ENCODE data around the gene CCNI2. TPM values are rescaled to one million over a fixed set of nuclear protein-coding genes. Genes with fewer than 3 reads are reported as not detected.
"Not testable (repeated sequence)": the region's sequence is repeated elsewhere in the genome, so short reads cannot be mapped to it uniquely, and the experiment has no call there.

Gene CCNI2
- total RNA-seq, 1 donor from 2014 or later = 39.5 TPM

- H3K27ac Mint-ChIP-seq = no peak overlapping the region
- H3K4me1 Mint-ChIP-seq = peaks cover 3% of the 10 kb centered on the region
- intact Hi-C loops (cut with micrococcal nuclease) = no loop called here
- peaks cover 23% of the 10 kb centered on the region for H3K27me3 Mint-ChIP-seq
- no peaks in the 10 kb centered on the region for H3K36me3 Mint-ChIP-seq (ENCODE audit: low read depth)
- DNase-seq = no peak
- H3K4me3 Mint-ChIP-seq = no peak overlapping the region
- no peaks in the 10 kb centered on the region for H3K9me3 Mint-ChIP-seq
Measured at GRCh38 chr5:132788990-132789886, 42.0 kb downstream of the CCNI2 start.

- Mint-ChIP-seq H3K9me3 (no peaks in the 10 kb centered on the region), H3K4me3 (no peak overlapping the region), H3K36me3 (ENCODE audit: low read depth) (no peaks in the 10 kb centered on the region), H3K27ac (no peak overlapping the region), H3K4me1 (peaks cover 3% of the 10 kb centered on the region), H3K27me3 (peaks cover 26% of the 10 kb centered on the region)
- DNase-seq = no peak
- intact Hi-C loops (cut with micrococcal nuclease) = no loop called here
Measured at GRCh38 chr5:132790201-132790865, 43.1 kb downstream of the CCNI2 start.

- Mint-ChIP-seq H3K9me3 (no peaks in the 10 kb centered on the region), H3K27ac (no peak overlapping the region), H3K27me3 (peaks cover 22% of the 10 kb centered on the region), H3K36me3 (ENCODE audit: low read depth) (no peaks in the 10 kb centered on the region), H3K4me1 (peaks cover 2% of the 10 kb centered on the region), H3K4me3 (no peak overlapping the region)
- no peak for DNase-seq
- intact Hi-C loops (cut with micrococcal nuclease) = no loop called here
Measured at GRCh38 chr5:132791026-132791425, 43.8 kb downstream of the CCNI2 start.

DNA sequence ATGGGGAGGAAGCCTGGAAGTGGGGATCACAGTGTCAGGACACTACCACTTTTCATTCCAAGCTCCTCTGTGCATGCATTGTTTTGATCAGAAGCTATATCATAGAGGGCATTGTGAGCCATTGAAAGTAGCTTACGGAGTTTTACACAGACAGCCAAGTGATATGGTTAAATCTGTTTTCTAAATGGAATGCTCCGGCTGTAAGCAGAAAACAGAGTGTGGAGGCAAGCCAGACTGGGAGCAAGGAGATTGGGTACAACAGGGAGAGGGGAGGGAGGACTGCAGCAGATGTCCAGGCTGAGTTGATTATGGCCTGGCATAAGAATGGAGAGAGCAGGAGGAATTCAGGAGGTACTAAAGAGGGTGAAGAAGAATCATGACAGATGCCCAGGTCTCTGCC lies 50.4 kb downstream of the CCNI2 start:
- Mint-ChIP-seq H3K27ac (no peak overlapping the region), H3K4me3 (no peak overlapping the region), H3K36me3 (ENCODE audit: low read depth) (no peaks in the 10 kb centered on the region), H3K27me3 (peaks cover 49% of the 10 kb centered on the region), H3K9me3 (no peaks in the 10 kb centered on the region), H3K4me1 (peaks cover 3% of the 10 kb centered on the region)
- intact Hi-C loops (cut with micrococcal nuclease) = no loop called here
- no peak for DNase-seq

DNA sequence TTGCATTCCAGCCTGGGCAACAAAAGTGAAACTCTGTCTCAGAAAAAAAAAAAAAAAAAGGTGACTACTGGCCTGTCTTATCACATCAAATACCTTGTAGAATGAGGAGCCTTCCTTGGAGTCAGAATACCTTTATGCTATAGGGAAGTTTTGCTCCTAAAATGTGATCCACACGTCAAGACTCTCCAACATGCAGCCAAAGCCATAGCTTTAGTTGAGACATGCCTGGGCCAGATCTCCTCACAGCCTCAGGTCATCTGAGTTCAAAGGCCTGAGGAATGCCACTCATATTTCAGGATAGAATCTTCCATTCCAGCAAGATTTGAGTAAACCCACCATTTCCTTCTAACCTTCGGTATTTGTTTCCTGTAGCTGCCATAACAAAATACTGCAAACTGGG lies 52.2 kb downstream of the CCNI2 start:
- Mint-ChIP-seq H3K4me1 (peaks cover 3% of the 10 kb centered on the region), H3K4me3 (no peak overlapping the region), H3K9me3 (peaks cover 3% of the 10 kb centered on the region), H3K27me3 (peaks cover 59% of the 10 kb centered on the region), H3K36me3 (ENCODE audit: low read depth) (no peaks in the 10 kb centered on the region), H3K27ac (no peak overlapping the region)
- intact Hi-C loops (cut with micrococcal nuclease) = no loop called here
- DNase-seq = no peak

GRCh38 chr5:132800545-132800944 lies 53.3 kb downstream of the CCNI2 start:
- H3K27me3 Mint-ChIP-seq = peaks cover 61% of the 10 kb centered on the region
- no peak overlapping the region for H3K27ac Mint-ChIP-seq
- H3K4me1 Mint-ChIP-seq = peaks cover 3% of the 10 kb centered on the region
- intact Hi-C loops (cut with micrococcal nuclease) = loop anchor here (5.0 kb wide), 1 partner anchor 273 kb away; no protein-coding TSS in a partner anchor
- no peaks in the 10 kb centered on the region for H3K36me3 Mint-ChIP-seq (ENCODE audit: low read depth)
- H3K9me3 Mint-ChIP-seq = peaks cover 7% of the 10 kb centered on the region
- no peak for DNase-seq
- H3K4me3 Mint-ChIP-seq = no peak overlapping the region

DNA sequence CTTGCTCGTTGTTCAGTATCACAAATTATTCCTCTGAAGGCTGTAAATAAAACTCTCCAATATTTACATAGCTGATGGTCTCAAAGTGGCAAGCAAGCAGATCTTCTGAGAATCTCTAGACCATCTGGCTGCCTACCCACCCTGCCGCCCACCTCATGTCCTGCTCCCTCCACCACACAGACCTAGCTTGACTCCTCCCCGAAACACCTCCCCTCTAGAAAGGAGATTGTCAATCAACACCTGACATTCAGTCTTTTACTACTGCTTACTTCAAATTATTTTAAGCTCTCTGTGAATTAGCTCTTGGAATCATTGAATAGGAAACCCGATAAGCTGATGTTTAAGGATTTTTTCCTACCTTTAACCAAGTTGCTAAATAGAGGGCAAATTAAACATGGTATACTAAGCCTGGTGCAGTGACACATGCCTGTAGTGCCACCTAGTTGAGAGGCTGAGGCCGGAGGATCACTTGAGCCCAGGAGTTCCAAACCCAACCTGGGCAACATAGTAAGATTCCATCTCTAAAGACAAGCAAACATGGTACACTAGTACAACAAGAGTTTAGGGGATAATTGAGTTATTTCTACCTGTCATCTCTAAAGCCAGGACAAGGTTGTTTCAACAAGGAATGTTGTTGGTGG lies 54.9 kb downstream of the CCNI2 start:
- Mint-ChIP-seq H3K36me3 (ENCODE audit: low read depth) (no peaks in the 10 kb centered on the region), H3K27me3 (peaks cover 60% of the 10 kb centered on the region), H3K4me3 (no peak overlapping the region), H3K9me3 (peaks cover 7% of the 10 kb centered on the region), H3K4me1 (peaks cover 3% of the 10 kb centered on the region), H3K27ac (no peak overlapping the region)
- no peak for DNase-seq
- intact Hi-C loops (cut with micrococcal nuclease) = loop anchor here (5.0 kb wide), 1 partner anchor 275 kb away; no protein-coding TSS in a partner anchor

- intact Hi-C loops (cut with micrococcal nuclease) = loop anchor here (5.0 kb wide), 1 partner anchor 275 kb away; no protein-coding TSS in a partner anchor
Measured at GRCh38 chr5:132802685-132803066, 55.5 kb downstream of the CCNI2 start.

More at GRCh38 chr5:132802685-132803066, 55.5 kb downstream of the CCNI2 start:
- not testable (repeated sequence) for H3K9me3 Mint-ChIP-seq; H3K36me3 Mint-ChIP-seq (ENCODE audit: low read depth); DNase-seq; H3K27ac Mint-ChIP-seq; H3K4me3 Mint-ChIP-seq; H3K4me1 Mint-ChIP-seq
- peaks cover 59% of the 10 kb centered on the region for H3K27me3 Mint-ChIP-seq

Other genes with a start within 250 kb of the CCNI2 start
- 7.0 and 7.1 TPM in 2 replicates for gene IL5, start 203.9 kb upstream of the CCNI2 start, total RNA-seq
- 37.4 and 39.5 TPM in 2 replicates for gene RAD50, start 190.4 kb upstream of the CCNI2 start, total RNA-seq
- gene IL13, start 89.3 kb upstream of the CCNI2 start, total RNA-seq = 231 and 239 TPM in 2 replicates
- gene IL4, start 73.4 kb upstream of the CCNI2 start, total RNA-seq = 20.5 and 21.2 TPM in 2 replicates
- gene KIF3A, start 9.9 kb upstream of the CCNI2 start, total RNA-seq = 44.2 and 51.9 TPM in 2 replicates
- 43.8 and 45.4 TPM in 2 replicates for gene SEPTIN8, start 29.8 kb downstream of the CCNI2 start, total RNA-seq
- 0.59 and 0.65 TPM in 2 replicates for gene SOWAHA, start 65.9 kb downstream of the CCNI2 start, total RNA-seq
- gene SHROOM1, start 83.2 kb downstream of the CCNI2 start, total RNA-seq = 5.3 and 7.4 TPM in 2 replicates
- gene GDF9, start 119.0 kb downstream of the CCNI2 start, total RNA-seq = 0.30 and 0.45 TPM in 2 replicates
- gene UQCRQ, start 119.2 kb downstream of the CCNI2 start, total RNA-seq = 454 and 464 TPM in 2 replicates
- 4.7 and 6.0 TPM in 2 replicates for gene LEAP2, start 126.2 kb downstream of the CCNI2 start, total RNA-seq
- 32.3 and 32.7 TPM in 2 replicates for gene AFF4, start 216.2 kb downstream of the CCNI2 start, total RNA-seq

Data from activated CD4-positive, alpha-beta T cell treated with anti-CD3 and anti-CD28 coated beads, Interleukin-2, amount 10 ng/mL, durations not matched to agents 24 days and 14 days (primary cell).